ENCODE results near the gene TSFM.

Gene TSFM

GRCh38 chr12:57811028-57811755, 28.6 kb downstream of the TSFM start:
- DNase-seq (ENCODE audit: extremely low read depth, low read depth): no peak

GRCh38 chr12:57813111-57813970, 30.8 kb downstream of the TSFM start:
- no peak for DNase-seq (ENCODE audit: extremely low read depth, low read depth)
- no peak for TF ChIP-seq CTCF (IDR thresholded peaks at IDR 0.05; ENCODE audit: low read depth, low read length)

More at GRCh38 chr12:57811028-57811755, 28.6 kb downstream of the TSFM start:
- TF ChIP-seq CTCF (IDR thresholded peaks at IDR 0.05; ENCODE audit: low read depth, low read length): no peak

GRCh38 chr12:57813971-57814772, 31.6 kb downstream of the TSFM start:
- TF ChIP-seq CTCF (IDR thresholded peaks at IDR 0.05; ENCODE audit: low read depth, low read length): no peak; the same call in 1 of the 2 replicates
- no peak for DNase-seq (ENCODE audit: extremely low read depth, low read depth)

- no peak for DNase-seq (ENCODE audit: extremely low read depth, low read depth)
- TF ChIP-seq CTCF (IDR thresholded peaks at IDR 0.05; ENCODE audit: low read depth, low read length): no peak; the same call in 1 of the 2 replicates
Measured at GRCh38 chr12:57815177-57816000, 32.8 kb downstream of the TSFM start.

- no peak for DNase-seq (ENCODE audit: extremely low read depth, low read depth)
- no peak for TF ChIP-seq CTCF (IDR thresholded peaks at IDR 0.05; ENCODE audit: low read depth, low read length)
Measured at GRCh38 chr12:57816001-57816854, 33.6 kb downstream of the TSFM start.

- no peak for TF ChIP-seq CTCF (IDR thresholded peaks at IDR 0.05; ENCODE audit: low read depth, low read length)
- DNase-seq (ENCODE audit: extremely low read depth, low read depth): no peak
Measured at GRCh38 chr12:57816855-57817151, 34.2 kb downstream of the TSFM start.

Data from AG09319 (cell line).